Astrocyte (in vitro differentiated cells and primary cell): Measurements from ENCODE around the gene NCOA3. TPM values are rescaled to one million over a fixed set of nuclear protein-coding genes. Genes with fewer than 3 reads are reported as not detected.

Experiments
- DNase-seq: peaks from one replicate; pipeline ENCODE4 v3.0.0-alpha.2; 2010; ENCODE audit warnings: low read depth
- FAIRE-seq: peaks from 2 replicates; lab custom pipeline; 2011; peaks lifted over from hg19 to GRCh38; lab: Jason Lieb, UNC
- H2AFZ ChIP-seq: 2 replicates; pipeline ENCODE4 v1.6.0; 2012; ENCODE audit warnings: low read depth, low read length, inconsistent platforms
- H3K27ac ChIP-seq: 2 replicates; pipeline ENCODE4 v1.5.1; 2011; ENCODE audit warnings: low read depth, low read length, inconsistent platforms
- H3K27me3 ChIP-seq: 2 replicates; pipeline ENCODE4 v1.6.0; 2011; ENCODE audit warnings: low read length, inconsistent platforms; ENCODE audit not compliant: insufficient read depth
- H3K36me3 ChIP-seq: 2 replicates; pipeline ENCODE4 v1.5.1; 2011; ENCODE audit warnings: low read length, inconsistent platforms; ENCODE audit not compliant: insufficient read depth
- H3K4me1 ChIP-seq: 2 replicates; pipeline ENCODE4 v1.5.1; 2011; ENCODE audit warnings: low read length, inconsistent platforms; ENCODE audit not compliant: insufficient read depth
- H3K4me2 ChIP-seq: 2 replicates; pipeline ENCODE4 v1.6.0; 2012; ENCODE audit warnings: low read length, inconsistent platforms
- H3K4me3 ChIP-seq: 2 replicates; pipeline ENCODE4 v1.5.1; 2011; ENCODE audit warnings: low read depth, mild to moderate bottlenecking, low read length, inconsistent platforms; ENCODE audit not compliant: insufficient read depth
- H3K79me2 ChIP-seq: 2 replicates; pipeline ENCODE4 v1.6.0; 2012; ENCODE audit warnings: mild to moderate bottlenecking, low read length, inconsistent platforms; ENCODE audit not compliant: insufficient read depth
- H3K9ac ChIP-seq: 2 replicates; pipeline ENCODE4 v1.6.0; 2012; ENCODE audit warnings: mild to moderate bottlenecking, low read length, inconsistent platforms
- H3K9me3 ChIP-seq: 2 replicates; pipeline ENCODE4 v1.5.1; 2012; ENCODE audit warnings: low read depth, mild to moderate bottlenecking, low read length, inconsistent platforms; ENCODE audit not compliant: insufficient read depth
- H4K20me1 ChIP-seq: 2 replicates; pipeline ENCODE4 v1.6.0; 2012; ENCODE audit warnings: low read length, inconsistent platforms; ENCODE audit not compliant: insufficient read depth
- H3K27ac Mint-ChIP-seq: one replicate; pipeline ENCODE4 v1.8.0; 2021; ENCODE audit warnings: mild to moderate bottlenecking, mixed read lengths; ENCODE audit not compliant: unreplicated experiment
- H3K27me3 Mint-ChIP-seq: one replicate; pipeline ENCODE4 v1.8.0; 2021; ENCODE audit warnings: low read depth, mixed read lengths; ENCODE audit not compliant: unreplicated experiment
- H3K36me3 Mint-ChIP-seq: one replicate; pipeline ENCODE4 v1.8.0; 2021; ENCODE audit warnings: low read depth, mixed read lengths; ENCODE audit not compliant: unreplicated experiment
- H3K4me1 Mint-ChIP-seq: one replicate; pipeline ENCODE4 v1.8.0; 2021; ENCODE audit warnings: low read depth, mixed read lengths; ENCODE audit not compliant: unreplicated experiment
- H3K4me3 Mint-ChIP-seq: one replicate; pipeline ENCODE4 v1.8.0; 2021; ENCODE audit warnings: mild to moderate bottlenecking, moderate library complexity, mixed read lengths; ENCODE audit not compliant: unreplicated experiment
- H3K9me3 Mint-ChIP-seq: one replicate; pipeline ENCODE4 v1.8.0; 2021; ENCODE audit warnings: mild to moderate bottlenecking, mixed read lengths; ENCODE audit not compliant: unreplicated experiment
- CTCF ChIP-seq: IDR thresholded peaks from 2 replicates; pipeline ENCODE4 v1.5.1; 2011; ENCODE audit warnings: low read depth, mild to moderate bottlenecking, inconsistent platforms, low read length, moderate library complexity; ENCODE audit not compliant: insufficient read depth
- EZH2 ChIP-seq: IDR thresholded peaks from 2 replicates; pipeline ENCODE4 v1.6.1; 2012; ENCODE audit warnings: mild to moderate bottlenecking, low read length, inconsistent platforms; ENCODE audit not compliant: insufficient read depth
- total RNA-seq: library from RNA; stranded (reverse); gene quantifications from 2 replicates; pipeline ENCODE4 v1.2.1, GENCODE V29; 2021

The NCOA3 gene
- total RNA-seq, 1 donor from 2014 or later, result 30.5 TPM

DNA sequence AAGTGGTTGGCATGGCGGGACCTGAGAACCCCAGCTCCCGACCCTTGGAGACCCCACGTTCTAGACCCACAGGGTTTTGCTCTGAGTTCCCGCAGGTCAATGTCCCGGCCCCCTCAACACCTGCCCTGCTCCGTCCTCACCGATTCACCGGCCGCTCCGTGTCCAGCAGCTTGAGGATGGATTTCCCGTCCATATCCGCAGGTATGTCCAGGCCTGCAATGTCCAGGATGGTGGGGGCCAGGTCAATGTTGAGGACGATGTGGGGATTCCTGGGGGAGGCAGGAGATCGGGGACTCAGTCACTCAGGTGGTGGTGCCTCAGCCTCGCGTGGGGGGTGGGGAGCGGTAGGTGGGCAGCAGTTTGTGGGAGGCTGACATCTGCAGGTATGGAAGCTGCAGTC lies 176.8 kb downstream of the NCOA3 start:
- Histone ChIP-seq H4K20me1 (no peaks in the 10 kb centered on the region), H3K9ac (no peak overlapping the region), H3K4me2 (no peak overlapping the region), H3K9me3 (no peaks in the 10 kb centered on the region), H3K36me3 (no peaks in the 10 kb centered on the region), H2AFZ (no peak overlapping the region), H3K4me1 (peaks cover 3% of the 10 kb centered on the region), H3K4me3 (no peak overlapping the region), H3K27ac (no peak overlapping the region), H3K27me3 (no peaks in the 10 kb centered on the region), H3K79me2 (no peaks in the 10 kb centered on the region)
- H3K4me3 Mint-ChIP-seq, result no peak overlapping the region
- peaks cover 2% of the 10 kb centered on the region for H3K9me3 Mint-ChIP-seq
- peaks cover 2% of the 10 kb centered on the region for H3K36me3 Mint-ChIP-seq
- peaks cover 8% of the 10 kb centered on the region for H3K4me1 Mint-ChIP-seq
- H3K27ac Mint-ChIP-seq, result no peak overlapping the region
- TF ChIP-seq EZH2, result no peak
- TF ChIP-seq CTCF, result no peak
- DNase-seq (no peak), FAIRE-seq (no peak)
- H3K27me3 Mint-ChIP-seq, result peaks cover 2% of the 10 kb centered on the region

DNA sequence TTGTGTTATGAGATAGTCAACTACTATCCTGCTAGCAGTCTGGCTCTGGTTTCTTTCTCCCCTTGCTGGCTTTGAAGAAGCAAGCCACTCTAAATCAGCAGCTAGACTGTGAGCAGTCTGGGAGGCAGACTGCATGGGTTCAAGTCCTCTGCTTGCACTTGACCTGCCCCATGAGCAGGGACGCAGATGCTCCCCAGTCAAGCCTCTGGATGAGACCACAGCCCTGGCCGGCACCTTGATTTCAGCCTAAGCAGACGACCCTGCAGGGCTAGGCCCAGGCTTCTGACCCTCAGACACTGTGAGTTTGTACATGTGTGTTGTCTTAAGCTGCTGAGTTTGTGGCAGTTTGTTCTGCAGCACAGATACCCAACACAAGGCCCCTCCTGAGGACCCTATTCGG lies 177.8 kb downstream of the NCOA3 start:
- H3K36me3 ChIP-seq, result no peaks in the 10 kb centered on the region

More for the DNA sequence above, 177.8 kb downstream of the NCOA3 start:
- Histone ChIP-seq H3K9ac (no peak overlapping the region), H3K4me2 (no peak overlapping the region), H4K20me1 (no peaks in the 10 kb centered on the region), H2AFZ (no peak overlapping the region), H3K9me3 (no peaks in the 10 kb centered on the region), H3K4me3 (no peak overlapping the region), H3K27me3 (no peaks in the 10 kb centered on the region), H3K79me2 (no peaks in the 10 kb centered on the region), H3K4me1 (peaks cover 3% of the 10 kb centered on the region), H3K27ac (no peak overlapping the region)
- Mint-ChIP-seq H3K36me3 (peaks cover 2% of the 10 kb centered on the region), H3K4me1 (peaks cover 8% of the 10 kb centered on the region), H3K9me3 (peaks cover 2% of the 10 kb centered on the region), H3K27ac (no peak overlapping the region), H3K27me3 (no peaks in the 10 kb centered on the region), H3K4me3 (no peak overlapping the region)
- FAIRE-seq, result no peak
- TF ChIP-seq EZH2 (no peak), CTCF (no peak)
- no peak for DNase-seq
